ENCODE measurements around the gene SAMD11. TPM values are rescaled to one million over a fixed set of nuclear protein-coding genes. Genes with fewer than 3 reads are reported as not detected.

SAMD11 gene
- total RNA-seq, 1 experiment from 2014 or later: 13.5 TPM

- no peak for TF ChIP-seq CTCF (conservative IDR thresholded peaks at IDR 0.05)
- Mint-ChIP-seq H3K4me3 (peak within 1 kb of the TSS; percentile 93 to 94), H3K4me1 (peaks cover 7 to 11% of the 10 kb centered on the region in 2 experiments), H3K27me3 (ENCODE audit: low read depth) (peaks cover 19% of the 10 kb centered on the region), H3K9me3 (no peaks in the 10 kb centered on the region; a peak in 1 of 5 replicates), H3K27ac (peak within 1 kb of the TSS in 2 of 3 experiments; percentile 15 to 65; a peak in 3 of 7 replicates), H3K36me3 (ENCODE audit: insufficient read depth in 1 of 3, low read depth in 3 of 3) (peaks cover 18 to 54% (median 46%) of the 10 kb centered on the region in 3 experiments; a peak in 6 of 7 replicates)
- no peak within 1 kb of the TSS for H2BK12ac ChIP-seq (ENCODE audit: insufficient read length, low read depth, low read length)
- DNase-seq: peak; percentile 91
- no peak within 1 kb of the TSS for H4K91ac ChIP-seq (ENCODE audit: insufficient read length, low read depth, low read length)
- H3K79me1 ChIP-seq (ENCODE audit: insufficient read depth, low read depth, low read length, poor library complexity, severe bottlenecking): peaks cover 4% of the 10 kb centered on the region
- no peaks in the 10 kb centered on the region for H3K9me3 ChIP-seq (ENCODE audit: control insufficient read depth, low read depth, low read length)
- H2BK15ac ChIP-seq (ENCODE audit: low read depth, low read length): no peak within 1 kb of the TSS
- H3K79me2 ChIP-seq (ENCODE audit: insufficient read depth, low read length): peaks cover 5% of the 10 kb centered on the region; the same call in 1 of the 2 replicates
- H3K4me1 ChIP-seq (ENCODE audit: insufficient read depth, low read length): no peaks in the 10 kb centered on the region
- peak within 1 kb of the TSS; percentile 96 for H3K4me2 ChIP-seq (ENCODE audit: insufficient read depth, insufficient read length, low read length)
- peaks cover 3% of the 10 kb centered on the region for H3K23me2 ChIP-seq (ENCODE audit: insufficient read length, low read depth, low read length, poor library complexity, severe bottlenecking)
- no peak within 1 kb of the TSS for H3K18ac ChIP-seq (ENCODE audit: insufficient read length, low read depth, low read length)
- peak within 1 kb of the TSS; percentile 83 for H3K9ac ChIP-seq (ENCODE audit: extremely low read depth, insufficient read length, low read length)
- no peak within 1 kb of the TSS for H3K14ac ChIP-seq (ENCODE audit: insufficient read depth, low read length)
- no peak within 1 kb of the TSS for H3K27ac ChIP-seq (ENCODE audit: insufficient read length, low read depth, low read length)
- no peak within 1 kb of the TSS for H2BK20ac ChIP-seq (ENCODE audit: low read depth, low read length, poor library complexity, severe bottlenecking)
- H3K23ac ChIP-seq (ENCODE audit: insufficient read length, low read depth, low read length): no peak within 1 kb of the TSS
- H2BK120ac ChIP-seq (ENCODE audit: low read depth, low read length, poor library complexity, severe bottlenecking): no peak within 1 kb of the TSS
- no peak within 1 kb of the TSS for H4K5ac ChIP-seq (ENCODE audit: insufficient read length, low read depth, low read length)
- no peak within 1 kb of the TSS for H3K56ac ChIP-seq (ENCODE audit: insufficient read length, low read depth, low read length)
- H2AK5ac ChIP-seq (ENCODE audit: insufficient read length, low read length): no peak within 1 kb of the TSS
- H4K8ac ChIP-seq (replicated peaks; ENCODE audit: insufficient read length, low read depth, low read length): no peak within 1 kb of the TSS
- no peaks in the 10 kb centered on the region for H4K20me1 ChIP-seq (ENCODE audit: control insufficient read depth, insufficient read depth, insufficient read length)
- H3T11ph ChIP-seq (ENCODE audit: low read length): no peak within 1 kb of the TSS
- no peak within 1 kb of the TSS for H2BK5ac ChIP-seq (ENCODE audit: insufficient read length, low read length)
- no peak within 1 kb of the TSS for H3K4ac ChIP-seq (ENCODE audit: low read depth, low read length)
- WGBS (ENCODE audit: extremely low coverage, insufficient read length, low lambda C conversion rate): no CpG with 5 or more reads among the region's 101 CpGs
- H2AFZ ChIP-seq (ENCODE audit: low read length): no peak within 1 kb of the TSS
- peaks cover 4% of the 10 kb centered on the region; the same call in 1 of the 2 replicates for H3K27me3 ChIP-seq (ENCODE audit: insufficient read depth, low read length)
Observed at GRCh38 chr1:958823-959730, 35.4 kb downstream of the SAMD11 start, which contains the start of gene NOC2L. NOC2L (minus strand) TSS chr1:959256; CDS start chr1:959240, 16 bp downstream.

Data from H9 (cell line).